ENCODE results near the gene UBE2D1. TPM values are rescaled to one million over a fixed set of nuclear protein-coding genes. Genes with fewer than 3 reads are reported as not detected.

The UBE2D1 gene
- total and polyA plus RNA-seq, 2 experiments from 2014 or later = 22.1 to 26.6 TPM

- H3K4me2 ChIP-seq = no peak overlapping the region
- H2AFZ ChIP-seq = no peak overlapping the region
- no peaks in the 10 kb centered on the region for H3K36me3 ChIP-seq (replicated peaks; ENCODE audit: insufficient read depth, low read depth)
- H3K79me2 ChIP-seq = no peaks in the 10 kb centered on the region
- H3K27me3 ChIP-seq = no peaks in the 10 kb centered on the region
- no peak overlapping the region for H3K4me3 ChIP-seq
- H3K4me1 ChIP-seq (ENCODE audit: insufficient read depth) = no peaks in the 10 kb centered on the region
- TF ChIP-seq EZH2phosphoT487 (IDR thresholded peaks at IDR 0.05; ENCODE audit: low read depth, severe bottlenecking, unreplicated experiment) = no peak
- TF ChIP-seq EZH2 (IDR thresholded peaks at IDR 0.05; ENCODE audit: borderline replicate concordance) = no peak
- no peak for TF ChIP-seq CTCF (IDR thresholded peaks at IDR 0.05; ENCODE audit: poor library complexity)
- 100% methylated on average over 1 of the region's 1 CpG for WGBS (ENCODE audit: low lambda C conversion rate, missing lambda C conversion rate)
- DNase-seq (ENCODE audit: low spot score) = no peak
- no peaks in the 10 kb centered on the region for H4K20me1 ChIP-seq (ENCODE audit: insufficient read depth, poor library complexity, severe bottlenecking)
- H3K9me2 ChIP-seq (replicated peaks; ENCODE audit: insufficient read depth) = no peaks in the 10 kb centered on the region
- no peak overlapping the region for H3K27ac ChIP-seq
- no peaks in the 10 kb centered on the region for H3K9me3 ChIP-seq (ENCODE audit: low read depth)
Observed at GRCh38 chr10:58328233-58328632, 6.6 kb upstream of the UBE2D1 start.

GRCh38 chr10:58330431-58330830, 4.4 kb upstream of the UBE2D1 start:
- no peaks in the 10 kb centered on the region for H3K36me3 ChIP-seq (replicated peaks; ENCODE audit: insufficient read depth, low read depth)
- H4K20me1 ChIP-seq (ENCODE audit: insufficient read depth, poor library complexity, severe bottlenecking) = no peaks in the 10 kb centered on the region
- TF ChIP-seq EZH2 (IDR thresholded peaks at IDR 0.05; ENCODE audit: borderline replicate concordance) = no peak
- TF ChIP-seq CTCF (IDR thresholded peaks at IDR 0.05; ENCODE audit: poor library complexity) = no peak
- TF ChIP-seq EZH2phosphoT487 (IDR thresholded peaks at IDR 0.05; ENCODE audit: low read depth, severe bottlenecking, unreplicated experiment) = no peak
- no peak overlapping the region for H3K4me3 ChIP-seq
- no peak overlapping the region for H2AFZ ChIP-seq
- DNase-seq (ENCODE audit: low spot score) = no peak
- no peak overlapping the region for H3K4me2 ChIP-seq
- no peaks in the 10 kb centered on the region for H3K9me2 ChIP-seq (replicated peaks; ENCODE audit: insufficient read depth)
- no peaks in the 10 kb centered on the region for H3K27me3 ChIP-seq
- no peak overlapping the region for H3K27ac ChIP-seq
- H3K79me2 ChIP-seq = peaks cover 5% of the 10 kb centered on the region
- H3K9me3 ChIP-seq (ENCODE audit: low read depth) = no peaks in the 10 kb centered on the region
- WGBS (ENCODE audit: low lambda C conversion rate, missing lambda C conversion rate) = 100% methylated on average over 1 of the region's 1 CpG
- H3K4me1 ChIP-seq (ENCODE audit: insufficient read depth) = no peaks in the 10 kb centered on the region

- no peaks in the 10 kb centered on the region for H3K4me1 ChIP-seq (ENCODE audit: insufficient read depth)
- H3K36me3 ChIP-seq (replicated peaks; ENCODE audit: insufficient read depth, low read depth) = no peaks in the 10 kb centered on the region
- no peak overlapping the region for H3K4me2 ChIP-seq
- peaks cover 2% of the 10 kb centered on the region for H4K20me1 ChIP-seq (ENCODE audit: insufficient read depth, poor library complexity, severe bottlenecking)
- H3K79me2 ChIP-seq = peaks cover 15% of the 10 kb centered on the region
- no peaks in the 10 kb centered on the region for H3K9me3 ChIP-seq (ENCODE audit: low read depth)
- TF ChIP-seq EZH2phosphoT487 (IDR thresholded peaks at IDR 0.05; ENCODE audit: low read depth, severe bottlenecking, unreplicated experiment) = no peak
- TF ChIP-seq CTCF (IDR thresholded peaks at IDR 0.05; ENCODE audit: poor library complexity) = no peak
- TF ChIP-seq EZH2 (IDR thresholded peaks at IDR 0.05; ENCODE audit: borderline replicate concordance) = no peak
- H3K27me3 ChIP-seq = no peaks in the 10 kb centered on the region
- H3K4me3 ChIP-seq = no peak overlapping the region
- H3K9me2 ChIP-seq (replicated peaks; ENCODE audit: insufficient read depth) = no peaks in the 10 kb centered on the region
- H2AFZ ChIP-seq = no peak overlapping the region
- WGBS (ENCODE audit: low lambda C conversion rate, missing lambda C conversion rate) = 95% methylated on average over 2 of the region's 2 CpGs
- DNase-seq (ENCODE audit: low spot score) = no peak
- H3K27ac ChIP-seq = no peak overlapping the region
Observed at GRCh38 chr10:58331646-58332045, 3.2 kb upstream of the UBE2D1 start.
